ENCODE results near the gene CD1E.

The CD1E gene

GRCh38 chr1:158396646-158397045, 43.0 kb downstream of the CD1E start:
- Mint-ChIP-seq H3K4me3 (no peak overlapping the region), H3K4me1 (ENCODE audit: low read depth) (peaks cover 5% of the 10 kb centered on the region), H3K36me3 (no peaks in the 10 kb centered on the region), H3K9me3 (ENCODE audit: low read depth) (no peaks in the 10 kb centered on the region), H3K27me3 (peaks cover 19% of the 10 kb centered on the region), H3K27ac (no peak overlapping the region)

GRCh38 chr1:158398818-158399514, 45.3 kb downstream of the CD1E start, which contains the start of gene OR10T2:
OR10T2 (minus strand) TSS chr1:158399466; CDS start chr1:158399466, 0 bp downstream.
- Mint-ChIP-seq H3K27ac (peak within 1 kb of the TSS; percentile 8), H3K9me3 (ENCODE audit: low read depth) (no peaks in the 10 kb centered on the region), H3K4me1 (ENCODE audit: low read depth) (peaks cover 5% of the 10 kb centered on the region), H3K27me3 (peaks cover 14% of the 10 kb centered on the region), H3K36me3 (no peaks in the 10 kb centered on the region), H3K4me3 (no peak within 1 kb of the TSS)

GRCh38 chr1:158400871-158401270, 47.2 kb downstream of the CD1E start:
- Mint-ChIP-seq H3K27me3 (peaks cover 14% of the 10 kb centered on the region), H3K9me3 (ENCODE audit: low read depth) (no peaks in the 10 kb centered on the region), H3K36me3 (no peaks in the 10 kb centered on the region), H3K4me1 (ENCODE audit: low read depth) (peaks cover 5% of the 10 kb centered on the region), H3K27ac (no peak overlapping the region), H3K4me3 (no peak overlapping the region)

GRCh38 chr1:158407092-158407491, 53.4 kb downstream of the CD1E start:
- Mint-ChIP-seq H3K4me1 (ENCODE audit: low read depth) (no peaks in the 10 kb centered on the region), H3K27ac (no peak overlapping the region)

More at GRCh38 chr1:158407092-158407491, 53.4 kb downstream of the CD1E start:
- Mint-ChIP-seq H3K36me3 (no peaks in the 10 kb centered on the region), H3K27me3 (peaks cover 5% of the 10 kb centered on the region), H3K9me3 (ENCODE audit: low read depth) (no peaks in the 10 kb centered on the region), H3K4me3 (no peak overlapping the region)
